SK-N-MC (cell line): ENCODE measurements around the gene TUBAL3.
"Not testable (repeated sequence)": the region's sequence is repeated elsewhere in the genome, so short reads cannot be mapped to it uniquely, and the experiment has no call there.

ENCODE experiments used
- EZH2 ChIP-seq: fragments of 200-600 bp; sonication (generic); IDR thresholded peaks from one replicate; pipeline ENCODE4 v1.6.1; 2017; ENCODE audit warnings: antibody characterized with exemption
- POLR2AphosphoS5 ChIP-seq: IDR thresholded peaks from 2 replicates; pipeline ENCODE4 v1.6.1; 2012; ENCODE audit warnings: mild to moderate bottlenecking, low read depth, low read length, borderline replicate concordance

- TF ChIP-seq POLR2AphosphoS5, EZH2: not testable (repeated sequence)
These were observed 24.2 kb downstream of the TUBAL3 start for GRCh38 chr10:5380395-5380794.
